ENCODE measurements around the gene CKB. TPM values are rescaled to one million over a fixed set of nuclear protein-coding genes. Genes with fewer than 3 reads are reported as not detected.

Gene CKB
- total RNA-seq, 1 experiment from 2014 or later: 611 TPM

- Mint-ChIP-seq H3K36me3 (ENCODE audit: insufficient read depth, unreplicated experiment) (peaks cover 16% of the 10 kb centered on the region), H3K9me3 (ENCODE audit: unreplicated experiment) (no peaks in the 10 kb centered on the region), H3K27me3 (ENCODE audit: insufficient read depth, unreplicated experiment) (no peaks in the 10 kb centered on the region), H3K4me1 (ENCODE audit: low read depth, unreplicated experiment) (no peaks in the 10 kb centered on the region), H3K27ac (ENCODE audit: unreplicated experiment) (no peak overlapping the region), H3K4me3 (ENCODE audit: unreplicated experiment) (no peak overlapping the region)
- TF ChIP-seq CTCF (IDR thresholded peaks at IDR 0.05; ENCODE audit: insufficient read depth in 1 of 2, low read depth in 1 of 2, low read length in 1 of 2, severe bottlenecking in 1 of 2, unreplicated experiment in 1 of 2): no peak
- no peaks in the 10 kb centered on the region for H3K9me3 ChIP-seq
- CTCF ChIA-PET: interaction anchor here (1.7 kb wide), 1 partner anchor 19 kb away, joined by 4 read pairs; no protein-coding TSS in a partner anchor
- POLR2A ChIA-PET: interaction anchor here (0.6 kb wide), 1 partner anchor 166 kb away, joined by 3 read pairs; no protein-coding TSS in a partner anchor
- H3K4me1 ChIP-seq: peaks cover under 1% of the 10 kb centered on the region; the same call in 1 of the 2 replicates
- intact Hi-C loops (cut with micrococcal nuclease; ENCODE audit: unreplicated experiment): no loop called here
- no peak overlapping the region for H3K4me3 ChIP-seq (ENCODE audit: low read depth, low read length)
- DNase-seq: no peak
- no TSS peak for BruUV-seq (replicated peaks)
- no peaks in the 10 kb centered on the region for H3K27me3 ChIP-seq (replicated peaks; ENCODE audit: control insufficient read depth, insufficient read depth, low read length)
- peaks cover under 1% of the 10 kb centered on the region; the same call in 1 of the 2 replicates for H3K36me3 ChIP-seq (ENCODE audit: control insufficient read depth, insufficient read depth, low read length)
Measured at GRCh38 chr14:103537175-103537990, 14.8 kb upstream of the CKB start.

GRCh38 chr14:103536693-103537092, 14.1 kb upstream of the CKB start:
- Mint-ChIP-seq H3K4me3 (ENCODE audit: unreplicated experiment) (no peak overlapping the region), H3K4me1 (ENCODE audit: low read depth, unreplicated experiment) (no peaks in the 10 kb centered on the region), H3K36me3 (ENCODE audit: insufficient read depth, unreplicated experiment) (peaks cover 16% of the 10 kb centered on the region), H3K9me3 (ENCODE audit: unreplicated experiment) (no peaks in the 10 kb centered on the region), H3K27me3 (ENCODE audit: insufficient read depth, unreplicated experiment) (no peaks in the 10 kb centered on the region), H3K27ac (ENCODE audit: unreplicated experiment) (no peak overlapping the region)
- Histone ChIP-seq H3K36me3 (ENCODE audit: control insufficient read depth, insufficient read depth, low read length) (peaks cover 2% of the 10 kb centered on the region; the same call in 1 of the 2 replicates), H3K4me1 (no peaks in the 10 kb centered on the region), H3K9me3 (no peaks in the 10 kb centered on the region), H3K4me3 (ENCODE audit: low read depth, low read length) (no peak overlapping the region), H3K27me3 (replicated peaks; ENCODE audit: control insufficient read depth, insufficient read depth, low read length) (no peaks in the 10 kb centered on the region)
- no peak for DNase-seq
- TF ChIP-seq CTCF (IDR thresholded peaks at IDR 0.05; ENCODE audit: insufficient read depth in 1 of 2, low read depth in 1 of 2, low read length in 1 of 2, severe bottlenecking in 1 of 2, unreplicated experiment in 1 of 2): no peak
- BruUV-seq (replicated peaks): no TSS peak
- CTCF ChIA-PET: interaction anchor here (1.7 kb wide), 1 partner anchor 18 kb away, joined by 4 read pairs; no protein-coding TSS in a partner anchor
- POLR2A ChIA-PET: no interaction called here
- intact Hi-C loops (cut with micrococcal nuclease; ENCODE audit: unreplicated experiment): no loop called here

- BruUV-seq (replicated peaks): no TSS peak
- intact Hi-C loops (cut with micrococcal nuclease; ENCODE audit: unreplicated experiment): no loop called here
- POLR2A ChIA-PET: no interaction called here
- peaks cover 2% of the 10 kb centered on the region; the same call in 1 of the 2 replicates for H3K36me3 ChIP-seq (ENCODE audit: control insufficient read depth, insufficient read depth, low read length)
- H3K27me3 ChIP-seq (replicated peaks; ENCODE audit: control insufficient read depth, insufficient read depth, low read length): no peaks in the 10 kb centered on the region
- DNase-seq: no peak
- no peak overlapping the region for H3K4me3 Mint-ChIP-seq (ENCODE audit: unreplicated experiment)
- TF ChIP-seq CTCF (IDR thresholded peaks at IDR 0.05; ENCODE audit: insufficient read depth in 1 of 2, low read depth in 1 of 2, low read length in 1 of 2, severe bottlenecking in 1 of 2, unreplicated experiment in 1 of 2): no peak
- no peak overlapping the region for H3K4me3 ChIP-seq (ENCODE audit: low read depth, low read length)
- no peaks in the 10 kb centered on the region for H3K9me3 Mint-ChIP-seq (ENCODE audit: unreplicated experiment)
- no peaks in the 10 kb centered on the region for H3K27me3 Mint-ChIP-seq (ENCODE audit: insufficient read depth, unreplicated experiment)
- CTCF ChIA-PET: interaction anchor here (1.2 to 1.7 kb wide), 2 partner anchors 11 to 17 kb away, joined by 4 to 5 read pairs; no protein-coding TSS in a partner anchor
- no peak overlapping the region for H3K27ac Mint-ChIP-seq (ENCODE audit: unreplicated experiment)
- no peaks in the 10 kb centered on the region for H3K9me3 ChIP-seq
- H3K4me1 Mint-ChIP-seq (ENCODE audit: low read depth, unreplicated experiment): no peaks in the 10 kb centered on the region
- peaks cover 11% of the 10 kb centered on the region for H3K36me3 Mint-ChIP-seq (ENCODE audit: insufficient read depth, unreplicated experiment)
- H3K4me1 ChIP-seq: no peaks in the 10 kb centered on the region
Measured at GRCh38 chr14:103535891-103536565, 13.4 kb upstream of the CKB start.

Data from Caco-2 (cell line).